Measurements from ENCODE around the gene GPR78. TPM values are rescaled to one million over a fixed set of nuclear protein-coding genes. Genes with fewer than 3 reads are reported as not detected.

The GPR78 gene
- polyA plus RNA-seq, 2 donors, result 4.7 to 8.9 TPM

GRCh38 chr4:8609406-8609805, 29.2 kb downstream of the GPR78 start:
- WGBS, 2 donors, result 70 to 84% methylated on average over 6 of the region's 6 CpGs

DNA sequence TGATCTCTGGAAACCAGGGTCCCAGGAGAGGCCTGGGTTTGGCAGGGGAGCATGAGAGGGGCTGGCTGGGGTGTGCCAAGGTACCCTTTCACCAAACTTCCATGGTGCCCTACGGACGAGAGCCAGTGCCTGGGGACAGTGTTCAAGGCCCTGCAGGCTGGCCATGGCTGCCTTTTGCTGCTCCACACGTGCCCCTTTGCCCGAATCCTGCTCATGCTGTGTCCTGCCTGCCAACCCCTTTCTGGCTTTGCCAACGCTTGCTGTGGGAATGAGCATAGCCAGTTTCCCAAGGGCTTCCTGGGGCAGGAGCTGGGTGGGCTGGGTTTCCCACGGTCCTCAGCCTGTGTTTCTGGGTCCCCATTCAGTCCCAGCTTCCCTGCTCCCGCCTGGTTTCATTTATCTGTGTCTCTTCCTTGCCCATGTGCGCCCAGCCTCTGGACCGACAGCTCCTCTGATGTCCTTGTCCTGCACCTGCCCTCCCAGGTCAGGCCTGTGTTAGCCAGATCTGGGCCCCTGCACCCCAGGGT, 29.7 kb downstream of the GPR78 start:
- 46 to 67% methylated on average over 9 of the region's 9 CpGs for WGBS, 2 donors
- H3K4me1 ChIP-seq (ENCODE audit: control insufficient read depth in 2 of 2, insufficient read depth in 2 of 2, low read length in 1 of 2), result peaks cover 0 to 4% of the 10 kb centered on the region in 2 donors
- H3K27me3 ChIP-seq (ENCODE audit: control insufficient read depth in 1 of 2, insufficient read depth in 2 of 2, low read length in 2 of 2), result no peaks in the 10 kb centered on the region
- no peaks in the 10 kb centered on the region for H3K36me3 ChIP-seq (ENCODE audit: control insufficient read depth in 2 of 2, insufficient read depth in 2 of 2, low read length in 1 of 2)
- H3K27ac ChIP-seq (ENCODE audit: low read depth in 2 of 2, low read length in 1 of 2), result no peak overlapping the region
- H3K9me3 ChIP-seq (ENCODE audit: control insufficient read depth in 2 of 2, insufficient read depth in 1 of 2, low read depth in 1 of 2, low read length in 1 of 2), result no peaks in the 10 kb centered on the region
- H3K4me3 ChIP-seq (ENCODE audit: low read depth in 1 of 2, low read length in 2 of 2), result no peak overlapping the region

More at GRCh38 chr4:8609406-8609805, 29.2 kb downstream of the GPR78 start:
- peaks cover 0 to 4% of the 10 kb centered on the region in 2 donors for H3K4me1 ChIP-seq (ENCODE audit: control insufficient read depth in 2 of 2, insufficient read depth in 2 of 2, low read length in 1 of 2)
- no peak overlapping the region for H3K27ac ChIP-seq (ENCODE audit: low read depth in 2 of 2, low read length in 1 of 2)
- no peak overlapping the region for H3K4me3 ChIP-seq (ENCODE audit: low read depth in 1 of 2, low read length in 2 of 2)
- no peaks in the 10 kb centered on the region for H3K36me3 ChIP-seq (ENCODE audit: control insufficient read depth in 2 of 2, insufficient read depth in 2 of 2, low read length in 1 of 2)
- no peaks in the 10 kb centered on the region for H3K27me3 ChIP-seq (ENCODE audit: control insufficient read depth in 1 of 2, insufficient read depth in 2 of 2, low read length in 2 of 2)
- no peaks in the 10 kb centered on the region for H3K9me3 ChIP-seq (ENCODE audit: control insufficient read depth in 2 of 2, insufficient read depth in 1 of 2, low read depth in 1 of 2, low read length in 1 of 2)

DNA sequence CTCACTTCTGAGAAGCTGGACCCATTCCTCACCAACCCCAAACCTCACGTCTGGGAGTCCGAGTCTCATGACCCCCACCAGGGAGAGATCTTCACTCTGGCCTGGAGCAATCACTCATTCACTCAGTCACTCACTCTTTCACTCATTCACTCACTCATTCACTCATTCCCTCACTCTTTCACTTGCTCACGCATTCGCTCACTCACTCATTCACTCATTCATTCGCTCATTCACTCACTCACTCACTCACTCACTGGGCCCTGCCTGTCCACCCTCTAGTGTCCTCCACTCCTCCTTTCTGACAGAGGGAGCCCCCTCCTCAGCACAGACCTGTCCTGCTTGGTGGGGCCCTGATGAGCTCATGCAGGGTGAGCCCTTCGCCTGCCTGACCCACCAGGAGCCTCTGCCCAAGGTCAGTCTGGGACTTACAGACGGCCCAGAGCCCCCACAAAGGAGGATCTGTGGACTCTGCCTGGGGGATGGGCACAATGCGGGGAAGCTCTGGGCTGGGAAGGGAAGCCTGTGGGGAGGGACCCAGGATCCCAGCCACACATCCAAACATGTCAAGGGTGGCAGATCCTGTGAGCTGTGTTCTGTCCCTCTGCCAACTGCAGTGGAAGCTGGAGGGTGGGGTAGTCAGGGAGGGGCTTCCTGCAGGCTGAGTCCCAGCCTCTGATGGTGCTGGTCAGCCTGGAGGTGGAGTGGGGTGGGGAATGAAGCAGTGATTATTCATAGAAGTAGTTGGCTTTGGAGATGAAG, 30.8 kb downstream of the GPR78 start:
- no peak overlapping the region for H3K4me3 ChIP-seq (ENCODE audit: low read depth in 1 of 2, low read length in 2 of 2)
- no peak overlapping the region for H3K27ac ChIP-seq (ENCODE audit: low read depth in 2 of 2, low read length in 1 of 2)
- H3K27me3 ChIP-seq (ENCODE audit: control insufficient read depth in 1 of 2, insufficient read depth in 2 of 2, low read length in 2 of 2), result no peaks in the 10 kb centered on the region
- H3K9me3 ChIP-seq (ENCODE audit: control insufficient read depth in 2 of 2, insufficient read depth in 1 of 2, low read depth in 1 of 2, low read length in 1 of 2), result no peaks in the 10 kb centered on the region
- WGBS, 2 donors, result 62 to 71% methylated on average over 8 of the region's 8 CpGs
- peaks cover 0 to 4% of the 10 kb centered on the region in 2 donors for H3K4me1 ChIP-seq (ENCODE audit: control insufficient read depth in 2 of 2, insufficient read depth in 2 of 2, low read length in 1 of 2)
- no peaks in the 10 kb centered on the region for H3K36me3 ChIP-seq (ENCODE audit: control insufficient read depth in 2 of 2, insufficient read depth in 2 of 2, low read length in 1 of 2)

- no peak overlapping the region for H3K27ac ChIP-seq (ENCODE audit: low read depth in 2 of 2, low read length in 1 of 2)
- WGBS, 2 donors, result 85 to 90% methylated on average over 8 of the region's 8 CpGs
- peaks cover 0 to 4% of the 10 kb centered on the region in 2 donors for H3K4me1 ChIP-seq (ENCODE audit: control insufficient read depth in 2 of 2, insufficient read depth in 2 of 2, low read length in 1 of 2)
- no peaks in the 10 kb centered on the region for H3K36me3 ChIP-seq (ENCODE audit: control insufficient read depth in 2 of 2, insufficient read depth in 2 of 2, low read length in 1 of 2)
- H3K27me3 ChIP-seq (ENCODE audit: control insufficient read depth in 1 of 2, insufficient read depth in 2 of 2, low read length in 2 of 2), result no peaks in the 10 kb centered on the region
- no peak overlapping the region for H3K4me3 ChIP-seq (ENCODE audit: low read depth in 1 of 2, low read length in 2 of 2)
- no peaks in the 10 kb centered on the region for H3K9me3 ChIP-seq (ENCODE audit: control insufficient read depth in 2 of 2, insufficient read depth in 1 of 2, low read depth in 1 of 2, low read length in 1 of 2)
These were observed 32.5 kb downstream of the GPR78 start for GRCh38 chr4:8612646-8613045.

GRCh38 chr4:8613421-8614364, 33.5 kb downstream of the GPR78 start:
- Histone ChIP-seq H3K4me1 (ENCODE audit: control insufficient read depth in 2 of 2, insufficient read depth in 2 of 2, low read length in 1 of 2) (peaks cover 0 to 4% of the 10 kb centered on the region in 2 donors), H3K27me3 (ENCODE audit: control insufficient read depth in 1 of 2, insufficient read depth in 2 of 2, low read length in 2 of 2) (no peaks in the 10 kb centered on the region), H3K4me3 (ENCODE audit: low read depth in 1 of 2, low read length in 2 of 2) (no peak overlapping the region), H3K9me3 (ENCODE audit: control insufficient read depth in 2 of 2, insufficient read depth in 1 of 2, low read depth in 1 of 2, low read length in 1 of 2) (no peaks in the 10 kb centered on the region), H3K36me3 (ENCODE audit: control insufficient read depth in 2 of 2, insufficient read depth in 2 of 2, low read length in 1 of 2) (no peaks in the 10 kb centered on the region), H3K27ac (ENCODE audit: low read depth in 2 of 2, low read length in 1 of 2) (no peak overlapping the region)
- WGBS, 2 donors, result 87% methylated on average over 35 of the region's 35 CpGs

GRCh38 chr4:8614365-8615193, 34.4 kb downstream of the GPR78 start:
- no peak overlapping the region for H3K4me3 ChIP-seq (ENCODE audit: low read depth in 1 of 2, low read length in 2 of 2)
- no peaks in the 10 kb centered on the region for H3K27me3 ChIP-seq (ENCODE audit: control insufficient read depth in 1 of 2, insufficient read depth in 2 of 2, low read length in 2 of 2)
- 73 to 75% methylated on average over 22 of the region's 22 CpGs for WGBS, 2 donors
- H3K9me3 ChIP-seq (ENCODE audit: control insufficient read depth in 2 of 2, insufficient read depth in 1 of 2, low read depth in 1 of 2, low read length in 1 of 2), result no peaks in the 10 kb centered on the region
- H3K36me3 ChIP-seq (ENCODE audit: control insufficient read depth in 2 of 2, insufficient read depth in 2 of 2, low read length in 1 of 2), result no peaks in the 10 kb centered on the region
- H3K27ac ChIP-seq (ENCODE audit: low read depth in 2 of 2, low read length in 1 of 2), result no peak overlapping the region
- peaks cover 0 to 4% of the 10 kb centered on the region in 2 donors for H3K4me1 ChIP-seq (ENCODE audit: control insufficient read depth in 2 of 2, insufficient read depth in 2 of 2, low read length in 1 of 2)

- no peaks in the 10 kb centered on the region for H3K27me3 ChIP-seq (ENCODE audit: control insufficient read depth in 1 of 2, insufficient read depth in 2 of 2, low read length in 2 of 2)
- no peak overlapping the region for H3K4me3 ChIP-seq (ENCODE audit: low read depth in 1 of 2, low read length in 2 of 2)
- no peaks in the 10 kb centered on the region for H3K36me3 ChIP-seq (ENCODE audit: control insufficient read depth in 2 of 2, insufficient read depth in 2 of 2, low read length in 1 of 2)
- H3K9me3 ChIP-seq (ENCODE audit: control insufficient read depth in 2 of 2, insufficient read depth in 1 of 2, low read depth in 1 of 2, low read length in 1 of 2), result no peaks in the 10 kb centered on the region
- H3K27ac ChIP-seq (ENCODE audit: low read depth in 2 of 2, low read length in 1 of 2), result no peak overlapping the region
- WGBS, 2 donors, result 81 to 83% methylated on average over 13 of the region's 13 CpGs
- peaks cover 0 to 4% of the 10 kb centered on the region in 2 donors for H3K4me1 ChIP-seq (ENCODE audit: control insufficient read depth in 2 of 2, insufficient read depth in 2 of 2, low read length in 1 of 2)
These were observed 35.2 kb downstream of the GPR78 start for GRCh38 chr4:8615366-8615765.

DNA sequence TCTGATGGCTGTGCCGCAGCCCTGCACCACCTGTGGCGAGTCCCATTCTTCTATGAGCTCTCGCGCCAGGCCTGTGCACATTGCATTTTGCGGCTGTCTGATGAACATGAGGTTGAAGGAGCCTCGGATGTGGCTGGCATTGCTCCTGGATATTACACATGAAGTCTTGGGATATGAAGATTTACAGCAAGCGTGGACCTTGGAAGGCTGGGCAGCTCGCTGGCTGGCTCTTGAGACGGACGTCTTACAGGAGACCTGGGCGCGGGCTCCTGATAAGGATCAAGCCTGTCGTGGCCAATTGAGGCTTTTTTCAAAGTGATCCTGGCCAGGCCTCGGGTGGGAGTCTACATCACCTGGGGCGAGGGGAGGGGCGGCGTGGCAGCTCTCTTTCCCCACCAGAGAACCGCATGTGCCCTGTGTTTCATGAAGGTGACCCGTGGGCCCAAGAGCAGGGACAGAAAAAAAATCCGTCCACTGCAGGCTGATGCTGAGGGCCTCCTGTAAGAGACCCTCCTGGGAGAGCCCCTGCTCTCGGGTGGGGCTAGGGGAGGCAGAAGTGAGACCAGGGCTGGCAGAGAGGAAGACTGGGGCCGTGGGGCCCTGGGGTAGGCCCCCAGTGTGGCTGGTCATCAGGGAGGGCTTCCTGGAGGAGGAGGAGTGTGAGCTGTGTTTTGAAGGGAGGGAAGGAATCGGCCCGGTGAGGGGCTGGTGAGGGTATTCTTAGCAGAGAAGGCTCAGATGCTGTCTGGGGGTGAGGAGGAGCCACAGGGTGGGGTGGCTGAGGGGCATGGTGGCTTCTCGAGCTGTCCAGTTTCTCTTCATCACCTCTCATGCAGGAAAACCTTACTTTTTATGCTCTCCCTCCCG, 36.0 kb downstream of the GPR78 start:
- Histone ChIP-seq H3K9me3 (ENCODE audit: control insufficient read depth in 2 of 2, insufficient read depth in 1 of 2, low read depth in 1 of 2, low read length in 1 of 2) (no peaks in the 10 kb centered on the region), H3K4me1 (ENCODE audit: control insufficient read depth in 2 of 2, insufficient read depth in 2 of 2, low read length in 1 of 2) (peaks cover 0 to 4% of the 10 kb centered on the region in 2 donors), H3K36me3 (ENCODE audit: control insufficient read depth in 2 of 2, insufficient read depth in 2 of 2, low read length in 1 of 2) (no peaks in the 10 kb centered on the region), H3K27ac (ENCODE audit: low read depth in 2 of 2, low read length in 1 of 2) (no peak overlapping the region), H3K27me3 (ENCODE audit: control insufficient read depth in 1 of 2, insufficient read depth in 2 of 2, low read length in 2 of 2) (no peaks in the 10 kb centered on the region), H3K4me3 (ENCODE audit: low read depth in 1 of 2, low read length in 2 of 2) (no peak overlapping the region)
- WGBS, 2 donors, result 76% methylated on average over 26 of the region's 26 CpGs
